Measurements from ENCODE around the gene OPALIN.

OPALIN gene

GRCh38 chr10:96358851-96359540 is at the start of gene OPALIN:
OPALIN (minus strand) TSS chr10:96359002; CDS start chr10:96358896, 106 bp downstream.
- Histone ChIP-seq H3K27ac (ENCODE audit: low read depth, low read length) (no peak within 1 kb of the TSS), H3K27me3 (ENCODE audit: control insufficient read depth, insufficient read depth, low read length) (no peaks in the 10 kb centered on the region), H3K4me3 (ENCODE audit: low read depth, low read length) (no peak within 1 kb of the TSS), H3K9me3 (ENCODE audit: control insufficient read depth, insufficient read depth, low read length) (no peaks in the 10 kb centered on the region), H3K9ac (ENCODE audit: low read depth, low read length) (no peak within 1 kb of the TSS), H3K4me1 (ENCODE audit: control insufficient read depth, insufficient read depth, low read length) (no peaks in the 10 kb centered on the region), H3K36me3 (ENCODE audit: control insufficient read depth, insufficient read depth, low read length) (no peaks in the 10 kb centered on the region)

GRCh38 chr10:96408201-96408600 is 49.4 kb upstream of the OPALIN start:
- no peaks in the 10 kb centered on the region for H3K4me1 ChIP-seq (ENCODE audit: control insufficient read depth, insufficient read depth, low read length)
- H3K9ac ChIP-seq (ENCODE audit: low read depth, low read length), result no peak overlapping the region
- no peak overlapping the region for H3K4me3 ChIP-seq (ENCODE audit: low read depth, low read length)
- H3K9me3 ChIP-seq (ENCODE audit: control insufficient read depth, insufficient read depth, low read length), result no peaks in the 10 kb centered on the region
- no peaks in the 10 kb centered on the region for H3K27me3 ChIP-seq (ENCODE audit: control insufficient read depth, insufficient read depth, low read length)
- H3K36me3 ChIP-seq (ENCODE audit: control insufficient read depth, insufficient read depth, low read length), result no peaks in the 10 kb centered on the region
- no peak overlapping the region for H3K27ac ChIP-seq (ENCODE audit: low read depth, low read length)

DNA sequence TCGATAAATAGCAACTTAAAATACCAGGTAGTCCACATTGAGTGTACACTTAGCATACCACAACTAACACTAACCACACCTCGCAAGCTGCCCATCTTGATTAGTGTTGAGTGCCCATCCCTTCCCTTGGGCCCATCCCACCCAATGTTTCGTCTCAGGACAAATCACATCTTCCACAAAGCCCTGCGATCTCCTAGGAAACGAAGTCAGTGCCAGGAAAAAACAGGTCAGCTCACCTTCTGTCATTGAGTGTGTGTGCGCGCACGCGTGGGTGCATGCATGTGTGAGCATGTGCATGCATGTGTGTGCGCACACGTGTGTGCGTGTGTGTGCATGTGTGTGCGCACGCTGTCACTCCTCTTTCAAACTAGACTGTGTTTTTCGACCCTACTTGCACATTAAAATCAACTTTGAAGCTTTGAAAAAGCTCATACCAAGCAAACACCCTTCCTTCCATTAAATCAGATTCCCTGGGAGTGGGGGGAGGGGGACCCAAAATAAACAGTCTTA is 48.8 kb upstream of the OPALIN start:
- Histone ChIP-seq H3K36me3 (ENCODE audit: control insufficient read depth, insufficient read depth, low read length) (no peaks in the 10 kb centered on the region), H3K4me1 (ENCODE audit: control insufficient read depth, insufficient read depth, low read length) (no peaks in the 10 kb centered on the region), H3K4me3 (ENCODE audit: low read depth, low read length) (no peak overlapping the region), H3K9me3 (ENCODE audit: control insufficient read depth, insufficient read depth, low read length) (no peaks in the 10 kb centered on the region), H3K9ac (ENCODE audit: low read depth, low read length) (no peak overlapping the region), H3K27ac (ENCODE audit: low read depth, low read length) (no peak overlapping the region), H3K27me3 (ENCODE audit: control insufficient read depth, insufficient read depth, low read length) (no peaks in the 10 kb centered on the region)

DNA sequence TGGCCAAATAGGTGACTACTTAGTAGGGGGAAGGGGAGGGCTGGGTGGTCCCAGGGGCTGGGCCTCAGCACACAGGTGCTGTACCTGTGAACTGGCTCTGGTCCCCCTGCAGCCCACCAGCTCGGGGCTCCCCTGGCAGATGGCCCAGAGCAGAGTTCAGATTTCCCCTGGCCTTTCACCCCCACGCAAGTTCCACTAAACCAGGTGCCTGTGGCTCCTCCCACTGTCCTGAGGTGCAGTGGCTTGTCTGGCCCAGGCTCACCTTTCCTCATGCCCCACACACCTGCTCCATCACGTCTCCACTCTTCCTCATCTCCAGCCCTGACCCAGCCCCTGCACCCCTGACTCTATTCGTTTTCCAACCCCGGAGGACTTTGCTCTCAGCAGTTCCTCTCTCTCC is 47.3 kb upstream of the OPALIN start:
- Histone ChIP-seq H3K9me3 (ENCODE audit: control insufficient read depth, insufficient read depth, low read length) (no peaks in the 10 kb centered on the region), H3K27me3 (ENCODE audit: control insufficient read depth, insufficient read depth, low read length) (no peaks in the 10 kb centered on the region), H3K36me3 (ENCODE audit: control insufficient read depth, insufficient read depth, low read length) (no peaks in the 10 kb centered on the region), H3K4me1 (ENCODE audit: control insufficient read depth, insufficient read depth, low read length) (0 out of 2 replicates have a peak, but pooled peaks cover under 1% of the 10 kb centered on the region), H3K4me3 (ENCODE audit: low read depth, low read length) (no peak overlapping the region), H3K27ac (ENCODE audit: low read depth, low read length) (no peak overlapping the region), H3K9ac (ENCODE audit: low read depth, low read length) (no peak overlapping the region)

DNA sequence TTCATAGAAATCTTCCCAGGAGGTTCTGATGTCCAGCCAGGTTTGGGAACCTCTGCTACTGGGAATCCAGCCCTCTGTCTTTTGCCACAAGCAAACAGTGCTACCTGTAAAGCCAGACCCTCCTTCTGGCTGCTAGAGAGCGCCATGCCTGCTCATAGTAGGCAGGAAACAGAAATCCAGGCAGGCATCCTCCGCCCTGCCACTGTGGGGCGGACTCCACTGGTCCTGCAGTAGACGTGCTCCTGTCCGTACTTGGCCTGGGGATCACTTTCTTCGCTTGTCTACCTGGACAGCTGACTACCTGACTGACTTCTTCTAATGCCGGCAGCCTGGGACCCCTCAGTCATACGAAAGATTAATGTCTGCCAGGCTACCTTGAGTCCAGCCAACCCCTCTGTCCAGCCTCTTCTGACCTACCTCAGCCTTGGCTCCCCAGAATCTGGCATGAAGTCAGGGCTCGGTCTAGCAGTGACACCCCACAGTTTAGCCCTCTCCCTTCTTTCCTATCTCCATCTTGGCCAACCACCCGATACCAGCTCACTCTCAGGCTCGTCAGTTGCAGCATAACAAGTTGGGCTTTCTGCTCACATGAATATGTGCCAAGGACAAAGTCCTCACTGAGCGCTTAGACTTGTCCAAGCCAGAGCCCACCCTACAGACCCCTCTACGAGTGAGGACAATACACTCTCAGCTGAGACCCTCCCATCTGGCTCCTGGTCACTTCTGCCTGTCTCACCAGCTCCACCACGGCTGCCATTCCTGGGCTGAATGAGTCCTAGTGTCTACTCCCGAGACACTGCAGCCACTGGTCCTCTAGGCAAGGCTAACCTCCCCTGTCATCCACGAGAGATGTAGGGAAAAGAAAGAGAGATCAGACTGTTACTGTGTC is 43.9 kb upstream of the OPALIN start:
- no peak overlapping the region for H3K4me3 ChIP-seq (ENCODE audit: low read depth, low read length)
- H3K9ac ChIP-seq (ENCODE audit: low read depth, low read length), result no peak overlapping the region
- H3K9me3 ChIP-seq (ENCODE audit: control insufficient read depth, insufficient read depth, low read length), result no peaks in the 10 kb centered on the region
- H3K4me1 ChIP-seq (ENCODE audit: control insufficient read depth, insufficient read depth, low read length), result peaks cover 5% of the 10 kb centered on the region; the same call in 1 of the 2 replicates
- H3K27ac ChIP-seq (ENCODE audit: low read depth, low read length), result no peak overlapping the region
- H3K36me3 ChIP-seq (ENCODE audit: control insufficient read depth, insufficient read depth, low read length), result no peaks in the 10 kb centered on the region
- no peaks in the 10 kb centered on the region for H3K27me3 ChIP-seq (ENCODE audit: control insufficient read depth, insufficient read depth, low read length)

DNA sequence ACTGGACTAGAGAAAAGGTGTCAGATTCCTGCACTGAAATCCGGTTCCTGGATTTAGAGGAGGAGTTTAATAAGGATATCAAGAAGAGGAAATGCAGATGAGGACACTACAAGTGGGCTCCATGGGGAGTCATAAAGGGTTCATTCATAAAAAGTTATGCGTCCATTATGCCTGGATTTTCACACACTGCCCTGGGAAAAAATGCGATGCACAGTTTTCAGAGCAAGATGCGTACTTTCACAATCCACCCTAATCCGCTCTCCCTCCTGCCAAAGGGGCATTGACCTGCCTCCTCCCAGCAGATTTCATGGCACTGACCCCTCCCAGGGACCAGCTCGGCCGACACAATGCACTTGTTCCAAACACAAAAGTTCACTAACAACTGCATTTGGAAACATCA is 42.2 kb upstream of the OPALIN start:
- H3K4me3 ChIP-seq (ENCODE audit: low read depth, low read length), result no peak overlapping the region
- 0 out of 2 replicates have a peak, but pooled peaks cover 8% of the 10 kb centered on the region for H3K27me3 ChIP-seq (ENCODE audit: control insufficient read depth, insufficient read depth, low read length)
- H3K4me1 ChIP-seq (ENCODE audit: control insufficient read depth, insufficient read depth, low read length), result peaks cover 12% of the 10 kb centered on the region
- H3K9me3 ChIP-seq (ENCODE audit: control insufficient read depth, insufficient read depth, low read length), result no peaks in the 10 kb centered on the region
- H3K36me3 ChIP-seq (ENCODE audit: control insufficient read depth, insufficient read depth, low read length), result no peaks in the 10 kb centered on the region
- no peak overlapping the region for H3K27ac ChIP-seq (ENCODE audit: low read depth, low read length)
- no peak overlapping the region for H3K9ac ChIP-seq (ENCODE audit: low read depth, low read length)

- H3K27ac ChIP-seq (ENCODE audit: low read depth, low read length), result no peak overlapping the region
Observed at GRCh38 chr10:96400465-96400864, 41.7 kb upstream of the OPALIN start.

GRCh38 chr10:96397902-96398301 is 39.1 kb upstream of the OPALIN start:
- Histone ChIP-seq H3K4me3 (ENCODE audit: low read depth, low read length) (no peak overlapping the region), H3K36me3 (ENCODE audit: control insufficient read depth, insufficient read depth, low read length) (no peaks in the 10 kb centered on the region), H3K9me3 (ENCODE audit: control insufficient read depth, insufficient read depth, low read length) (no peaks in the 10 kb centered on the region), H3K27me3 (ENCODE audit: control insufficient read depth, insufficient read depth, low read length) (peaks cover 8% of the 10 kb centered on the region; the same call in 1 of the 2 replicates), H3K9ac (ENCODE audit: low read depth, low read length) (no peak overlapping the region), H3K27ac (ENCODE audit: low read depth, low read length) (no peak overlapping the region), H3K4me1 (ENCODE audit: control insufficient read depth, insufficient read depth, low read length) (peaks cover 12% of the 10 kb centered on the region)

More at GRCh38 chr10:96400465-96400864, 41.7 kb upstream of the OPALIN start:
- H3K9ac ChIP-seq (ENCODE audit: low read depth, low read length), result no peak overlapping the region
- H3K27me3 ChIP-seq (ENCODE audit: control insufficient read depth, insufficient read depth, low read length), result 0 out of 2 replicates have a peak, but pooled peaks cover 8% of the 10 kb centered on the region
- no peak overlapping the region for H3K4me3 ChIP-seq (ENCODE audit: low read depth, low read length)
- H3K9me3 ChIP-seq (ENCODE audit: control insufficient read depth, insufficient read depth, low read length), result no peaks in the 10 kb centered on the region
- H3K36me3 ChIP-seq (ENCODE audit: control insufficient read depth, insufficient read depth, low read length), result no peaks in the 10 kb centered on the region
- peaks cover 12% of the 10 kb centered on the region for H3K4me1 ChIP-seq (ENCODE audit: control insufficient read depth, insufficient read depth, low read length)

DNA sequence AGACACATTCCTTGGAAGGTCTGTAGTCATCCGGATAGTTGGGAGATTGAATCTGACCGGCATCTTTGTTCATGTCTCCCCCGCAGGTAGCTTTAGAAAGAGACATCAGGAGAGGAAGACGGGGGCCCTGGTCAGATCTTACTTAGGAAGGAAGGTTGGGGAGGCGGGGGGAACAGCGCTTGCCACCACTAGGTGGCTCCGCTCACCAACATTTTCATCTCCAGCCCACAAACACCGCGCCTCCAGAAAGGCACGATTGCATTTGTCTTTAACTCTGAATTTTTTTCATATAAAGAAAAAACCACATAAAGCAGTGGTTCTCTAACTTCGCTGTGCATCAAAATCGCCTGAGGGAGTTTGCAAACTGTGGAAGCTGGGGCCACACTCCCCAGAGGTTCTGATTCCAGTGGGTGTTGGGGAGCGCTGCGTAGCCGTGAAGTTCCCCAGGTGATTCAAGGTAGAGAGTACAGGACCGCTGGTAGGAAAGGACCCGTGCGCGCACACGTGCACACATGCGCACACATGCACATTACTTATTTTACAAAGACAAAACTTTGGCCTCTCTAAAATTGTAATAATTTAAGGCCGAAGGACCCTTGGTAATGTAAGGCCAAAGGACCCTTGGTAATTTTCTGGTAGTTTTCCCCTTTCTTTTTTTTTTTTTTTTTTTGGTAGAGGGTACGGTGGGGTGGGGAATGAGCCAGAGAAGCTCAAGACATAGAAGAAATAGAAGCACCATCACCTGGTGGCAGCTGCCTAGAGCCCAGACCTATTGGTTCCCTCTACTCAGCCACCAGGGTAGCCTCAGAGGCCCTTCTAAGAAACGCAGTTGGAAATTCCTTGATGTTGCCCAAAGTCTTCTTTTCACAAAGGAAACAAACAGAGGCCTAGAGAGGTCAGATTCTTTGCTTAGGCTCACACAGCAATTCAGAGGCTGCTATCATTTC is 37.4 kb upstream of the OPALIN start:
- Histone ChIP-seq H3K36me3 (ENCODE audit: control insufficient read depth, insufficient read depth, low read length) (no peaks in the 10 kb centered on the region), H3K4me3 (ENCODE audit: low read depth, low read length) (peak overlapping the region; percentile 53), H3K4me1 (ENCODE audit: control insufficient read depth, insufficient read depth, low read length) (peaks cover 12% of the 10 kb centered on the region), H3K9ac (ENCODE audit: low read depth, low read length) (no peak overlapping the region), H3K27ac (ENCODE audit: low read depth, low read length) (no peak overlapping the region), H3K9me3 (ENCODE audit: control insufficient read depth, insufficient read depth, low read length) (no peaks in the 10 kb centered on the region), H3K27me3 (ENCODE audit: control insufficient read depth, insufficient read depth, low read length) (peaks cover 8% of the 10 kb centered on the region; the same call in 1 of the 2 replicates)

DNA sequence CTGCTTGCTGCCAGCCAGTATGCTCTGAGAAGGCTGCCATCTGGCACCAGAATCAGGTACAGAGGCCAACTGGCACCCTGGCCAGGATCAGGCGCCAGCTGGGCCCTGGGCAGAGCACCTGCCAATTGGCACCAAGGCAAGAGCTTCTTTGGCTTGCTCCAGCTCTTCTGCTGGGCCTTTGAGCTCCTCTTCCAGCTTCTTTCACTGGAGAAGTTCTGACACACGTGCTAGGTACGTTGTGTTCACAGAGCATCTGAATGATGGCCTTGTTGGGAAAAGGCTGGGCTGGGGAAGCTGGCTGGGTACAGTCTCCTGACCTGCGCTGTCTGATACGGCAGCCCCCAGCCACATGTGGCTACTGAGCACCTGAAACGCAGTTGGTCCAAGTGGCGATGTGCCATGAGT is 31.7 kb upstream of the OPALIN start:
- Histone ChIP-seq H3K9ac (ENCODE audit: low read depth, low read length) (no peak overlapping the region), H3K36me3 (ENCODE audit: control insufficient read depth, insufficient read depth, low read length) (no peaks in the 10 kb centered on the region), H3K27me3 (ENCODE audit: control insufficient read depth, insufficient read depth, low read length) (no peaks in the 10 kb centered on the region; the same call in 1 of the 2 replicates), H3K9me3 (ENCODE audit: control insufficient read depth, insufficient read depth, low read length) (no peaks in the 10 kb centered on the region), H3K4me3 (ENCODE audit: low read depth, low read length) (no peak overlapping the region), H3K4me1 (ENCODE audit: control insufficient read depth, insufficient read depth, low read length) (no peaks in the 10 kb centered on the region), H3K27ac (ENCODE audit: low read depth, low read length) (no peak overlapping the region)

All from HUES48 (cell line).